HFF-Myc (cell line): Measurements from ENCODE around the gene TMEM237.

Experiments used
- DNase-seq: peaks from one replicate; pipeline ENCODE4 v3.0.0-alpha.2; 2011; ENCODE audit warnings: low read depth; ENCODE audit errors: extremely low read depth
- H3K4me3 ChIP-seq: replicated peaks from 2 replicates; pipeline ENCODE4 v1.5.1; 2011; ENCODE audit warnings: low read depth, mild to moderate bottlenecking, control low read depth, low read length
- TF ChIP-seq, protein P1 (sequence below): IDR thresholded peaks from 2 replicates; pipeline ENCODE4 v1.5.1; 2012; ENCODE audit warnings: mild to moderate bottlenecking, low read depth, low read length, control low read depth; ENCODE audit errors: missing control alignments

The TMEM237 gene

DNA sequence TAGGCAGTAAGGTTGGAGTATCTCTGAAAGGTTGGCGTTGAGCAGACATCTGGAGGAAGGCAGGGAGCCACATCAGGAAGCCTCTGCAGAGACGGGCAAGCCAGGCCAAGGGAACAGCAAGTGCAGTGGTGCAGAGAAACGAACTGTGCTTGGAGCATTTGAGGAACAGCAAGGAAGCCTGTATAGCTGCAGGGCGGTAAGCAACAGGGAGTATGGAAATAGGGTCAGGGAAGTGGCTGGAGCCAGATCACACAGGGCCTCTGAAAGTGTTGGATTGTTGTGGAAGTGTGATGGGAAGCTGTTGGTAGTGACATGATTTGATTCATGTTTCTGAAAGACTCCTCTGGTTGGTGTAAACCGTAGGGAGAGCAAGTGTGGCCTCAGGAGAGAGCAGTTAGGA lies 13.4 kb upstream of the TMEM237 start:
- no peak overlapping the region for H3K4me3 ChIP-seq
- TF ChIP-seq, protein P1, sequence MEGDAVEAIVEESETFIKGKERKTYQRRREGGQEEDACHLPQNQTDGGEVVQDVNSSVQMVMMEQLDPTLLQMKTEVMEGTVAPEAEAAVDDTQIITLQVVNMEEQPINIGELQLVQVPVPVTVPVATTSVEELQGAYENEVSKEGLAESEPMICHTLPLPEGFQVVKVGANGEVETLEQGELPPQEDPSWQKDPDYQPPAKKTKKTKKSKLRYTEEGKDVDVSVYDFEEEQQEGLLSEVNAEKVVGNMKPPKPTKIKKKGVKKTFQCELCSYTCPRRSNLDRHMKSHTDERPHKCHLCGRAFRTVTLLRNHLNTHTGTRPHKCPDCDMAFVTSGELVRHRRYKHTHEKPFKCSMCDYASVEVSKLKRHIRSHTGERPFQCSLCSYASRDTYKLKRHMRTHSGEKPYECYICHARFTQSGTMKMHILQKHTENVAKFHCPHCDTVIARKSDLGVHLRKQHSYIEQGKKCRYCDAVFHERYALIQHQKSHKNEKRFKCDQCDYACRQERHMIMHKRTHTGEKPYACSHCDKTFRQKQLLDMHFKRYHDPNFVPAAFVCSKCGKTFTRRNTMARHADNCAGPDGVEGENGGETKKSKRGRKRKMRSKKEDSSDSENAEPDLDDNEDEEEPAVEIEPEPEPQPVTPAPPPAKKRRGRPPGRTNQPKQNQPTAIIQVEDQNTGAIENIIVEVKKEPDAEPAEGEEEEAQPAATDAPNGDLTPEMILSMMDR, result no peak
- no peak for DNase-seq

DNA sequence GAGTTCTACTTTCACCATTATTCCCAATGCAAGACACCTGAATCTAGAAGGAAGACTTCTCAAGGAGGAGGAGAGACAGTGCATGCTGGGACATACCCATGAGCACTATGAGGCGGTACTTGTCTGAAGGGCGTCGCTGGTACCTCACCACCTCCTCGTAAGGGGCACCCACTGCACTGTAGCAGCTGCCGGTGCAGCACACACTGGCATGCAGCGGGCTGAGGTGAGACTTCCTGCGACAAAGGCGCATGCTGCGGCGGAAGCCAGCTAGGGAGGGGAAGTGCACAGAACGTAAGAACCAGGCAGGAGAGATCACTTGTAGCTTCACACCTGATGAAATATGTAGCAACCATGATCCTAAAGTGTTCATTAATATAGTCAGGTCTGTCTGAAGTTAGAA lies 12.8 kb upstream of the TMEM237 start:
- no peak for DNase-seq
- TF ChIP-seq, protein P1, result no peak
- H3K4me3 ChIP-seq, result no peak overlapping the region

DNA sequence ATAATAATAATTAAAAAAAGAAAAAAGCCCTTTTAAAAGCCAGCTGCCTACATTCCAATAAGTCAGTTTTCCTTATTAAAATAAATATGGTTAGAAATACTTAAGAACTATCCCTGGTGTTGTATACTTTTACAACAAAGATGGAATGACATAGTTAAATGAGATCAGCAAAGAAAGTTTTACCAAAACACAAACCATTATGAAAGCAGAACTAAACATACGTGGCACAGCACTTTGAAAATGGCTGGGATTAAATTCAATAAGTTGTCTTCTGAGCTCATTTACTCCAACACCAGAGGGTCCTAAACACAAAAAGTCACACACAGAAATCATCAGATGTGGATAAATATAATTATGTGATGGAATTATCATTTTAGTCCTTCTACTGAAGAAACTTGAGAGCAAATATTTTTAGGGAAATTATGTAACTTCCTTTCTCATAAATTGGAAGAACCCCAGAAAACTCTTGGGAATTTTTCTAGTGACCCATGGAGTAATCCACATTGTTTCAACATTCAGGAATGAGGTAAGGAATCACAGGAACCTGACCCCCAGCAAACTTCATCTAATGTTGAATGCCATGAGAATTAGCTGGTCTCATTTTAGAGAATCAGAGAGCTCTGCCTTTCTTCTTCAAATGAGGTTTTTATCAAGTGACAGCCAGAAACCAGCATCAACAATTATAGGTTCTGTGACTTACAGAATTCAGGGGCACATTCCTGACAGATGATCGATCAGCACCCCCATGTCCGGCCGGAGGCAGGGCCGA lies 11.5 kb upstream of the TMEM237 start:
- TF ChIP-seq, protein P1, result no peak

DNA sequence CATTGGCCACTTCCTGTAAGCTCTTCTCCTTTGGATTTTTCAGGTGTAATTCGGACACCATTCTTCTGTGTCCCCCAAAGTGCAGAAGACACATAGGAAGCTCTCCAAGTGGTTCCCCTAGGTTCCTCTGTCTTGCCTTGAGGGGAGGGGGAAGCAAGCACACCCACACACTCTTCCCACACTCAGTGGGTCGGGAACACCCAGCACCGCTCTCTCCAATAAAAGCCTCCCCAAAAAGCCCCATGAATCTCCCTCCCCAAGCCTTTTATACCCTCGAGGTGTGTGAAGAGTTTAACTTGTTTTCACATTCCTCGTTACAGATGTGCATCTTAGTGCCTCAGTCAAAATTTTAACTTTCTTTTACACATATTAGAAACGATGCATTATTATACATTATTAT lies 9.9 kb upstream of the TMEM237 start:
- TF ChIP-seq, protein P1, result no peak
- H3K4me3 ChIP-seq, result no peak overlapping the region
- DNase-seq, result no peak

More for the DNA sequence above, 11.5 kb upstream of the TMEM237 start:
- DNase-seq, result no peak
- H3K4me3 ChIP-seq, result no peak overlapping the region

DNA sequence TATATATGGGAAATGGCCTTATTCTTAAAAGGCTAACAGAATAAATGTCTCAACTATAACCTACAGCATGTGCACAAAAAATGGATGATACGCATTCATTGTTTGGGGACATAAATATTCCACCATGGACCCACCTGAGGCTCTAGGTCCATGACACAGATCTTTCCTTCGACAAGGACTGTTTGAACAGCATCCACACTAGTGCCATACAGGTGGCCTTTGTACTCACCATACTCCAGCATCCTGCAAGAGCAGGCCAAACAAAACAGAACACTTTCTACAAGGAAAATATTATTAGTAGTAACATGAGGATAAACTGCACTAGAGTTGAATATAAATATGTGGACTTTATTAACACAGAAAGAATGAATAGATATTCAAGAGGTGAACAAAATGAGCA lies 6.1 kb upstream of the TMEM237 start:
- no peak for DNase-seq
- H3K4me3 ChIP-seq, result no peak overlapping the region
- TF ChIP-seq, protein P1, result no peak

DNA sequence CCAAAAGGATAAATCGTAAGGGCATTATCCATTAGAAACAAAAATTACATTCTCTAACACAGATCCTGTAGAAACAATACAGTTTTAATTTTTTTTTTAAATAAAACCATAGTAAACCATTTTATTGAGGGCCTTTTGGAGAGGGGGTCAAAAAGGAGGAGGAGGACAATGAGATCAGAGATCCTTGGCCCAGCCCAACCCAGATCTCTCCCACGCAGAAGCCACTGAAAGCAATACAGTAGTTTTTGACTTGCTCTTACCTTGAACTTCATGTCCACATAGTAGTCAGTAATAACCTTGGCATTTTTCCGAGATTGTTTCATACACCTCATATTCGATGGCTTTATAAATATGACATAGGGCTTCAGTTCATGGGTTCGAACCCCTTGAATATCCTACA lies 4.1 kb upstream of the TMEM237 start:
- TF ChIP-seq, protein P1, result no peak
- no peak for DNase-seq
- no peak overlapping the region for H3K4me3 ChIP-seq

DNA sequence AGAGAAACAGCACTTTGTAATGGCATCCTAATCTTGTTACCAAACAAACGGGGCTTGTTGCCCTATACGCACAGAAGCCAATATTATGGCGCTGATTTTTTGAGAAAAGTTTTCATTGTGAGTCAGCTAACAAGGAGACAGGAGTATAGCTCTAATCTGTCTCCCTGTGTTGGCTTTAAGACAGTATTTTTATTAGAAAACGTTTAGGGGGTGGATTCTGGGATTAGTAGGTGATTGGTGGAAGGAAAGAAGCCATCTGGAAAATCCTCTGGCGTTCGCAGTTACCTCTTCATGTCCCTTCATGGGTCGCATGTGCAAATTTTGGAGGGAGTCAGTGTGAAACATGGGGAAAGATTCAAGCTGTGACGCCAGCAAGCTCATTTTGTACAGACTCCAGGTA lies 698 bp upstream of the TMEM237 start:
- DNase-seq, result no peak
- no peak overlapping the region for H3K4me3 ChIP-seq
- TF ChIP-seq, protein P1, result no peak
